ENCODE measurements around the gene PRDM11. TPM values are rescaled to one million over a fixed set of nuclear protein-coding genes. Genes with fewer than 3 reads are reported as not detected.

The PRDM11 gene
- total and polyA plus RNA-seq, 10 of the 15 experiments (the other 5 are each of a cell fraction or from before 2014, with no cell fraction given) = 0.03 to 2.4 (median 0.53) TPM

GRCh38 chr11:45169310-45170072, 23.1 kb downstream of the PRDM11 start:
- intact Hi-C loops (cut with micrococcal nuclease; ENCODE audit: unreplicated experiment) (no loop called here), in situ Hi-C loops (cut with MboI) (no loop called here)
- TF ChIP-seq CUX1 (IDR thresholded peaks at IDR 0.05; ENCODE audit: insufficient replicate concordance, low read depth, low read length) (no peak), SREBF2 (IDR thresholded peaks at IDR 0.05; ENCODE audit: low read length) (no peak), ZNF274 (IDR thresholded peaks at IDR 0.05; ENCODE audit: insufficient read depth, insufficient read length) (no peak), TCF3 (IDR thresholded peaks at IDR 0.05; ENCODE audit: borderline replicate concordance, insufficient read depth, low read depth, low read length) (no peak), CBFB (IDR thresholded peaks at IDR 0.05; ENCODE audit: low read depth) (no peak), NFYB (IDR thresholded peaks at IDR 0.05; ENCODE audit: insufficient read depth, low read depth, low read length) (no peak), KAT2A (conservative IDR thresholded peaks at IDR 0.05; ENCODE audit: control insufficient read depth, low read depth, low read length) (no peak), SMARCA5 (IDR thresholded peaks at IDR 0.05) (no peak), ESRRA (IDR thresholded peaks at IDR 0.05; ENCODE audit: low read length) (no peak), CHD2 (IDR thresholded peaks at IDR 0.05; ENCODE audit: borderline replicate concordance, low read depth, low read length) (no peak), LARP7 (IDR thresholded peaks at IDR 0.05) (no peak), ZNF217 (IDR thresholded peaks at IDR 0.05) (no peak)
- TF ChIP-seq, protein P1, sequence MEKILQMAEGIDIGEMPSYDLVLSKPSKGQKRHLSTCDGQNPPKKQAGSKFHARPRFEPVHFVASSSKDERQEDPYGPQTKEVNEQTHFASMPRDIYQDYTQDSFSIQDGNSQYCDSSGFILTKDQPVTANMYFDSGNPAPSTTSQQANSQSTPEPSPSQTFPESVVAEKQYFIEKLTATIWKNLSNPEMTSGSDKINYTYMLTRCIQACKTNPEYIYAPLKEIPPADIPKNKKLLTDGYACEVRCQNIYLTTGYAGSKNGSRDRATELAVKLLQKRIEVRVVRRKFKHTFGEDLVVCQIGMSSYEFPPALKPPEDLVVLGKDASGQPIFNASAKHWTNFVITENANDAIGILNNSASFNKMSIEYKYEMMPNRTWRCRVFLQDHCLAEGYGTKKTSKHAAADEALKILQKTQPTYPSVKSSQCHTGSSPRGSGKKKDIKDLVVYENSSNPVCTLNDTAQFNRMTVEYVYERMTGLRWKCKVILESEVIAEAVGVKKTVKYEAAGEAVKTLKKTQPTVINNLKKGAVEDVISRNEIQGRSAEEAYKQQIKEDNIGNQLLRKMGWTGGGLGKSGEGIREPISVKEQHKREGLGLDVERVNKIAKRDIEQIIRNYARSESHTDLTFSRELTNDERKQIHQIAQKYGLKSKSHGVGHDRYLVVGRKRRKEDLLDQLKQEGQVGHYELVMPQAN (conservative IDR thresholded peaks at IDR 0.05) = no peak
- Histone ChIP-seq H3K36me3 (ENCODE audit: control insufficient read depth in 2 of 2, insufficient read depth in 2 of 2, low read length in 1 of 2) (no peaks in the 10 kb centered on the region), H3K27ac (ENCODE audit: control insufficient read depth, insufficient read depth) (no peak overlapping the region), H2AFZ (ENCODE audit: control insufficient read depth, low read depth, low read length) (no peak overlapping the region), H3K4me2 (ENCODE audit: control insufficient read depth, insufficient read depth) (no peak overlapping the region), H3K9me3 (replicated peaks; ENCODE audit: control insufficient read depth, insufficient read depth, low read length) (no peaks in the 10 kb centered on the region), H3K79me2 (ENCODE audit: control insufficient read depth, insufficient read depth, low read length) (no peaks in the 10 kb centered on the region), H3K4me3 (no peak overlapping the region), H3K9ac (ENCODE audit: control insufficient read depth, insufficient read depth, low read length) (no peak overlapping the region), H3K4me1 (ENCODE audit: control insufficient read depth, insufficient read depth, low read length) (no peaks in the 10 kb centered on the region; the same call in 1 of the 2 replicates), H3K27me3 (replicated peaks in 1 of 2; ENCODE audit: control insufficient read depth in 2 of 2, insufficient read depth in 2 of 2, low read length in 1 of 2) (no peaks in the 10 kb centered on the region), H4K20me1 (ENCODE audit: control insufficient read depth, insufficient read depth) (no peaks in the 10 kb centered on the region)
- FAIRE-seq (no peak), DNase-seq (ENCODE audit: low read depth, low spot score) (no peak), ATAC-seq (no peak)
- SMC1A ChIA-PET (ENCODE audit: uncharacterized antibody, unreplicated experiment) = no interaction called here
- no TSS peak for BruUV-seq (replicated peaks)
- RAD21 ChIA-PET (ENCODE audit: unreplicated experiment) = no interaction called here
- WGBS (ENCODE audit: insufficient coverage, insufficient replicate concordance, low lambda C conversion rate, missing lambda C conversion rate) = 26% methylated on average over 3 of the region's 3 CpGs
- CTCF ChIA-PET = no interaction called here
- POLR2A ChIA-PET = no interaction called here
